NCI-H1092 (cell line): ENCODE data around the gene GPR61.

Experiments used
- DNase-seq: peaks from one replicate; lab custom pipeline; 2025; lab: John Stamatoyannopoulos, UW

The GPR61 gene

DNA sequence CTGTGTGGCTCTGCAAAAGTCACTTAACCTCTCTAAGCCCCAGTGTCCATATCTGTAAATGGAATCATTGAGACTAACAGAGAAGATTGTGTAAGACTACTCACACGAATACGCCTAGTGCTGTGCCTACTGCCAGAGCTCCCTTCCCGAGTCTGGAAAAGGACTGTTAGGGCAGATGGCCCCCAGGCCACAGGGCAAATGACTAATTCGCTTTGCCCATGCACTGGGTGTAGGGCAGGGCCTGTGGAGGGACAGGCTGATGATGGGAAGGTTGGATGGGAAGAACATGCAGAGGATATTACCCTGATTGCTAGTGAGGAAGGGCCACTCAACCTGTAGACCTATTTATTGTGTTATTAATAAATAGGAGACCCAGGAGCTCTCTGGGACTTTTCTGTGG is 4.2 kb upstream of the GPR61 start:
- DNase-seq = no peak

GRCh38 chr1:109535971-109536491 is 3.6 kb upstream of the GPR61 start:
- DNase-seq = peak; percentile 88

DNA sequence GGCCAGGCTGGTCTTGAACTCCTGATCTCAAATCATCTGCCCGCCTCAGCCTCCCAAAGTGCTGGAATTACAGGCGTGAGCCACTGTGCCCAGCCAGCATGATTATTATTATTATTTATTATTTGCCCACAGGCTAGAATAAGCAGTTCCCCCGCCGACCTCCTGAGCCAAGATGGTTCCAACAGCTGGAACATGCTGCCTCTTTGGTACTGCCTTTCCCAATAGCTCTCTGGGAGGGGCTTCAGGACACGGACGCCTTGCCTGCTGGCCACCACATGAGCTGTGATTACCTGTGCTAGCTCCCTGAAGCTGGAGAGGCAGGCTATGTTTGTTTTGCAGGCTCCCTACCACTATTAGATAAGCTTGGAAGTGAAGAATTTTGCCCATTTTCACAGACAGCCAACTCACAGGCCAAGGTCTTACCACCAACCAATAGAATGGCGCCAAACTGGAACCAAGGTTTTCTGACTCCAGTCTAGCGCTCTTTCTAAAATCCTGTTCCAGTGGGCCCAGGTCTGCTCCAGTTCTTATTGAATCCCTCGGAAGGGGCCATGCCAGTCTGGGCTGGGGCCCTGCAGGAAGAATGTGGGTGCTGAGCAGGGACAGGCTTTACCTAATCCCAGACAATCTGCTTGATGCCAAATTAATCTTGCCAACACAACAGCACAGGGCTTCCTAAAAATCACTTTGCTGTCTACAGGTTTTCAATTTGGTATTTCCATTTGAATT is 2.1 kb upstream of the GPR61 start:
- DNase-seq = no peak

- DNase-seq = no peak
Observed at GRCh38 chr1:109538827-109539555, 681 bp upstream of the GPR61 start.

GRCh38 chr1:109541102-109541501 is 1.4 kb downstream of the GPR61 start:
- no peak for DNase-seq

GRCh38 chr1:109542657-109543056 is 3.0 kb downstream of the GPR61 start:
- no peak for DNase-seq

- DNase-seq = no peak
Observed at GRCh38 chr1:109543283-109543987, 3.8 kb downstream of the GPR61 start.

GRCh38 chr1:109543988-109544735 is 4.5 kb downstream of the GPR61 start:
- no peak for DNase-seq

- peak; percentile 87 for DNase-seq
Observed at GRCh38 chr1:109546311-109547109, 6.8 kb downstream of the GPR61 start.

DNA sequence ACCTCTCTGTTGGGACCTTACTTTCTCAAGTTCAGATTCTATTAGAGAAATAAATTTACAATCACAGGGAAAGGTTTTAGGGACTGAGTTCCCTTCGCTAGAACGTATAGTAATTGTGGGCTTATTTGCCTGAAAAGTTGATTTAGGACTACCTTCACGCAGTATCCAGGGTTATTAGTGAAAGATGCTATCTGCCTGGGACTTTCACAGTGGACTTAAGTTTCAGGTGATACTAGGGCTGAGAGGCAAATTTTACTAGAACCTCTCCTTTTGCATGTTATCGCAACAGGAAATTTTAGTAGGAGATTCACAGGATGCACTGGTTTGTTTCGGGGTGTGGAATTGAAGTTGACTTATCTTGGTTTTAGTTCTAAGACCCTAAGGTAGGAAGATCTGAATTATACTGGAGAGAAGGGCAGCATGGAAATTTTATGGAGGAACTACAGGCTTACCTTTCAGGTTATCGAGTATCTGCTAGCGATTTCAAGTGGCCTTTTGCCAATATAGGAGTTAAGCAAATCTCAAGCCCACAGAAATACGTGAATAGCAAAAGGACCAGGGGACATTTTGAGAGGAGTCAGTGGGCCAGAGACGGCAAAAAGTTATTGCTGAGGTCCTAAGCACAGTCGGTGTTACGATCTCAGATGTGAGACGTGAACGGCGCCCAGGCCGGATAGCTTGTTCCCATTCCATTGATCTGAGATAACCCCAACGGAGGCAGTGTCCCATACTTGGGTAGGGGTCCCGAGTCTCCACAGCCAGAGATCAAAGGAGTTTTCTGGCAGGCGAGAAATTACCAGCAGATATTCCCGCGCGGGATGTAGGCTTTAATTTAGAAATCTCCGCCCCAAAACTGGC is 8.0 kb downstream of the GPR61 start:
- no peak for DNase-seq

DNA sequence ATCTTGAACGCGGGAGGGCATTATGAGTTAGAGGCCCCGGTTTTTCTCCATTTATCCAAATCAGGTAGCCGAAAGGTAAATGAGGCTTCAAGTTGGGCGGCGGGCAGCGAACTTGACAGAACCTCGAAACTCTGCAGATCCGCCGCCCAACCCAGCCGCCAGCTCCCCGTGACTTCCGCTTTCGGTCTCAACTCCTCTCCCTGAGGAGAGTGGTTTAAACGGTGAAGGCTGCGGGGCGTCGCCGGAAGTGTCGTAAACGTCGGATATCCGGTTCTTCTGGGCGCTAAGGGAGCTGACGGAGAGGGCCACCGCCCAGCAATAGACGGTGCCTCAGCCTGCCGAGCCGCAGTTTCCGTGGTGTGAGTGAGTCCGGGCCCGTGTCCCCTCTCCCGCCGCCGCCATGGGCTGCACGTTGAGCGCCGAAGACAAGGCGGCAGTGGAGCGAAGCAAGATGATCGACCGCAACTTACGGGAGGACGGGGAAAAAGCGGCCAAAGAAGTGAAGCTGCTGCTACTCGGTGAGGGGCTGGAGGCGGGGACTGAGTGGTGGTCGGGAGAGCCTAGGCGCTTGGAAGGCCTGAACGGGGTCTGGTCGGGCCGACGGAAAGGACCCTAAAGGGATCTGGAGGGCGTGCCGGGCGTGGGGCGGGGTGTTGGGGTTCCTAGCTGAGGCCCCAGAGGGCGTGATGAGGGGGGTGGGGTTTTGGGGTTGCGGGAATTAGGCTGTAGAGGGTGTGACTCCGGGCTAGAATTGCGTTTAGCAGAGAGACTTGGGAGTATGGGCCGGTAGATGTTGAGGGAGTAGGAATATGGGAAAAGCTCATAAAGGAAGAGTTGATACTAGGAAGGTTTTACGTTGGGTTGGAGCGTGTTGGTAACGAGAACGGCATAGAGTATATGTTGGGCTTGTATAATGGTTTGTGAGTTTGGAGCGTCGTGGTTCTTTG is 8.9 kb downstream of the GPR61 start, which contains the start of gene GNAI3:
GNAI3 (plus strand) TSS at position 295 of the 947 bp plus-strand sequence; CDS start at position 401, 106 bp downstream.
- DNase-seq = peak; percentile 95

GRCh38 chr1:109556563-109556962 is 16.9 kb downstream of the GPR61 start:
- no peak for DNase-seq

- DNase-seq = no peak
Observed at GRCh38 chr1:109557520-109557919, 17.8 kb downstream of the GPR61 start.

DNA sequence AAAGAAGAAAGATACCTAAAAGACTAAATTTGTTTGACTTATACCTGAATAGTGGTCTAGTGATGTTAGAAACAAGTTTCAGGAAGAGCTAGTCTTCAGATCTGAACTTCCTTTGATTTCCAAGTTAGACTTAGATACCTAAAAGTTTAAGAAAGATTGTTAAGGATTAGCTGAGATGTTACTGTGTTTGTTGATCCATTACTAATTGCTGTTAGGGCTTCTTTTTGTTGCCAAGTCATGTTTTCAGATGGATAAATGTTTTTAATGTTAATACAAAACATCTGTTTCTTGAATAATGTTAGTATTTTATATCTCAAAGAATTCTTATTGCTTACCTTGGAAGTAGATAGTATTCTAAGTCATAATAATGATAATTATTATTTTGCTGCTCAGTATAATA is 20.3 kb downstream of the GPR61 start:
- DNase-seq = no peak

- DNase-seq = no peak
Observed at GRCh38 chr1:109564194-109564878, 24.7 kb downstream of the GPR61 start.

DNA sequence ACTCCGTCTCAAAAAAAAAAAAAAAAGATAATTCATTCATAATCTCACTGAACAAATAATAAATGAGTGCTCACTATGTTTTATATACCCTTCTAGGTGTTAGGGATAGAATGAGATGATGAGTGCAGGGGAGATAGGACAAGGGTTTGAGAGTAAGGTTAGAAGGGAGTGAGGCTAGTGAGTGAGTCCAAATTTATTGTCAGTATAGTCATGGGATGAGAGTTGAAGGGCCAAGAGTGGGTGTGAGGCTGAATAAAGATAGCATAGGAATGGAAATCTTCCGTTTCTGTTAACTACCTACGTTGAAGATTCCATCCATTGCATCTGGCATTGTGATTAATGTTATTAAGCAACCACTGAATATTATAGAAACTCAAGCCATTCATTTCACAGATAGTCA is 25.6 kb downstream of the GPR61 start:
- DNase-seq = no peak

GRCh38 chr1:109566982-109567381 is 27.3 kb downstream of the GPR61 start:
- no peak for DNase-seq
